Lung microvascular endothelial cell (primary cell): Measurements from ENCODE around the gene INPP4A. TPM values are rescaled to one million over a fixed set of nuclear protein-coding genes. Genes with fewer than 3 reads are reported as not detected.

Experiments used
- DNase-seq, 2 donors: peaks; one replicate each; pipeline versions ENCODE4 v3.0.0 to v3.0.0-alpha.2; 2010; ENCODE audit warnings: low read depth in 2 of 2
- total RNA-seq: library from RNA; depleted of rRNA; stranded (reverse); fragments of >200 nt; gene quantifications from 2 replicates; pipeline ENCODE4 v1.2.1, GENCODE V29; 2014

The INPP4A gene
- total RNA-seq, 1 donor from 2014 or later: 18.5 TPM

- DNase-seq: no peak
These were observed 117.4 kb downstream of the INPP4A start for GRCh38 chr2:98561902-98562695.

GRCh38 chr2:98563394-98563793 is 118.7 kb downstream of the INPP4A start:
- no peak for DNase-seq

- DNase-seq: no peak
These were observed 120.0 kb downstream of the INPP4A start for GRCh38 chr2:98564541-98565132.

- DNase-seq: no peak
These were observed 120.7 kb downstream of the INPP4A start for GRCh38 chr2:98565286-98565860.

- no peak for DNase-seq
These were observed 121.3 kb downstream of the INPP4A start for GRCh38 chr2:98565941-98566340.

- DNase-seq: no peak
These were observed 123.7 kb downstream of the INPP4A start for GRCh38 chr2:98568161-98568956.

GRCh38 chr2:98569197-98569793 is 124.6 kb downstream of the INPP4A start:
- DNase-seq: peak; percentile 45 to 58

GRCh38 chr2:98569915-98570314 is 125.3 kb downstream of the INPP4A start:
- DNase-seq: no peak

GRCh38 chr2:98570356-98570755 is 125.7 kb downstream of the INPP4A start:
- DNase-seq: no peak

- DNase-seq: no peak
These were observed 126.6 kb downstream of the INPP4A start for GRCh38 chr2:98571121-98571701.

GRCh38 chr2:98571796-98572195 is 127.1 kb downstream of the INPP4A start:
- DNase-seq: no peak

GRCh38 chr2:98572211-98572610 is 127.6 kb downstream of the INPP4A start:
- DNase-seq: no peak

- DNase-seq: no peak
These were observed 128.0 kb downstream of the INPP4A start for GRCh38 chr2:98572676-98573075.

- DNase-seq: no peak
These were observed 128.8 kb downstream of the INPP4A start for GRCh38 chr2:98573426-98573825.

GRCh38 chr2:98576666-98577312 is 132.1 kb downstream of the INPP4A start:
- DNase-seq: no peak

GRCh38 chr2:98577313-98577712 is 132.7 kb downstream of the INPP4A start:
- peak in 1 of 2 donors; percentile 10 for DNase-seq

GRCh38 chr2:98578231-98578630 is 133.6 kb downstream of the INPP4A start:
- no peak for DNase-seq

- DNase-seq: no peak
These were observed 135.3 kb downstream of the INPP4A start for GRCh38 chr2:98579926-98580325.

- no peak for DNase-seq
These were observed 136.1 kb downstream of the INPP4A start for GRCh38 chr2:98580656-98581284.

- no peak for DNase-seq
These were observed 137.9 kb downstream of the INPP4A start for GRCh38 chr2:98582523-98582922.
